KMS-11 (cell line): Measurements from ENCODE around the gene GADD45B.
A peak's percentile ranks its signal among the peaks of the same experiment; 100 is the strongest.

Experiments
- H2AFZ ChIP-seq: fragments of 200-600 bp; sonication (generic); 2 replicates; pipeline ENCODE4 v1.6.1; 2016; ENCODE audit warnings: antibody characterized with exemption, mixed run types, low read depth
- H3K27ac ChIP-seq: fragments of 200-600 bp; sonication (generic); 2 replicates; pipeline ENCODE4 v1.6.1; 2016; ENCODE audit warnings: mild to moderate bottlenecking, mixed run types
- H3K27me3 ChIP-seq: fragments of 200-600 bp; sonication (generic); 2 replicates; pipeline ENCODE4 v1.6.1; 2017; ENCODE audit warnings: mild to moderate bottlenecking, low read depth, mixed run types, moderate library complexity; ENCODE audit not compliant: insufficient read depth
- H3K36me3 ChIP-seq: fragments of 200-600 bp; sonication (generic); 2 replicates; pipeline ENCODE4 v1.6.1; 2017; ENCODE audit warnings: mild to moderate bottlenecking, mixed run types; ENCODE audit not compliant: insufficient read depth
- H3K4me1 ChIP-seq: fragments of 200-600 bp; sonication (generic); 2 replicates; pipeline ENCODE4 v1.6.1; 2016; ENCODE audit warnings: mild to moderate bottlenecking, low read depth, mixed run types; ENCODE audit not compliant: poor library complexity, severe bottlenecking
- H3K4me2 ChIP-seq: fragments of 200-600 bp; sonication (generic); 2 replicates; pipeline ENCODE4 v1.7.0; 2016; ENCODE audit warnings: mild to moderate bottlenecking, mixed run types
- H3K4me3 ChIP-seq: fragments of 200-600 bp; sonication (generic); IDR thresholded peaks from 2 replicates; pipeline ENCODE4 v1.6.1; 2017; ENCODE audit warnings: low read depth, low read length, mixed read lengths; ENCODE audit not compliant: insufficient read depth
- H3K79me2 ChIP-seq: fragments of 200-600 bp; sonication (generic); 2 replicates; pipeline ENCODE4 v1.6.1; 2016; ENCODE audit warnings: low read depth, mixed run types; ENCODE audit not compliant: insufficient read depth
- H3K9ac ChIP-seq: fragments of 200-600 bp; sonication (generic); 2 replicates; pipeline ENCODE4 v1.6.1; 2016; ENCODE audit warnings: mild to moderate bottlenecking, mixed run types
- H4K20me1 ChIP-seq: fragments of 200-600 bp; sonication (generic); 2 replicates; pipeline ENCODE4 v1.6.1; 2016; ENCODE audit warnings: mild to moderate bottlenecking, mixed run types; ENCODE audit not compliant: insufficient read depth
- CTCF ChIP-seq: fragments of 200-600 bp; sonication (generic); conservative IDR thresholded peaks from 2 replicates; pipeline ENCODE4 v1.6.1; 2017; ENCODE audit warnings: low read depth, mild to moderate bottlenecking, antibody characterized with exemption, low read length, moderate library complexity, mixed read lengths

The GADD45B gene

DNA sequence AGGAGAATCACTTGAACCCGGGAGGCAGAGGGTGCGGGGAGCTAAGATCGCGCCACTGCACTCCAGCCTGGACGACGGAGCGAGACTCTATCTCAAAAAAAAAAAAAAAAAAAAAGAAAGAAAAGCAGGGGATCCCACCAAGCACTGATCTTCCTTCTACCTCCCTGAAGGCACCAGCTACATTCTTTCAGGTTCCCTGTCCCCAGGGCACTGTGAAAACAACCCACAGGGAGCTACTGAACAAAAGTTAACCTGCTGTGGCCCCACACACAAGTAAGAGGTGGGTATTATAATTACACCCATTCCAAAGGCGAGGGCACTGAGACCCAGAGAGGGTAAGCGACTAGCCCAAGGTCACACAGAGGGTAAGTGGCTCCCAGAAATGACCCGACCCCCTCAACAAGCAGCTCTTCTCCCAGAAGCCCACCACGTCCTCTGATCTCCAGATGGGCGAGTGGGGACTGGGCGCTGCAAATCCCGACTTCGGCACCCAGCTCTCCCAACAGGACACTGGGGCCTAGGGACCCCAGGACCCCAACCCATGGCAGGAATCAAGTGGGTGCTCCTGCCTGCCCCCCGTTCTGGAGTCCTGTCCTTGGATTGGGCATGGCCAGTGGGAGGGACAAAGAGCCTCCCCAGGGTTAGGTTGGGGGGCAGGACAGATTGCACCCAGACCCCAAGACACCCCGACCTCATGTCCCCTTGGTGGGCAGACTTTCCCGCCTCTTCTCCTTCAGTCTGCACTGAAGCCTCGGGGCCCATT, 21.5 kb upstream of the GADD45B start:
- H3K79me2 ChIP-seq: peaks cover 62% of the 10 kb centered on the region
- H3K4me2 ChIP-seq: no peak overlapping the region
- peaks cover 24% of the 10 kb centered on the region for H3K4me1 ChIP-seq
- no peak overlapping the region for H3K27ac ChIP-seq
- TF ChIP-seq CTCF: no peak
- no peaks in the 10 kb centered on the region; the same call in 1 of the 2 replicates for H4K20me1 ChIP-seq
- no peak overlapping the region for H3K9ac ChIP-seq
- H3K27me3 ChIP-seq: no peaks in the 10 kb centered on the region
- no peaks in the 10 kb centered on the region for H3K36me3 ChIP-seq
- no peak overlapping the region for H3K4me3 ChIP-seq
- H2AFZ ChIP-seq: no peak overlapping the region

DNA sequence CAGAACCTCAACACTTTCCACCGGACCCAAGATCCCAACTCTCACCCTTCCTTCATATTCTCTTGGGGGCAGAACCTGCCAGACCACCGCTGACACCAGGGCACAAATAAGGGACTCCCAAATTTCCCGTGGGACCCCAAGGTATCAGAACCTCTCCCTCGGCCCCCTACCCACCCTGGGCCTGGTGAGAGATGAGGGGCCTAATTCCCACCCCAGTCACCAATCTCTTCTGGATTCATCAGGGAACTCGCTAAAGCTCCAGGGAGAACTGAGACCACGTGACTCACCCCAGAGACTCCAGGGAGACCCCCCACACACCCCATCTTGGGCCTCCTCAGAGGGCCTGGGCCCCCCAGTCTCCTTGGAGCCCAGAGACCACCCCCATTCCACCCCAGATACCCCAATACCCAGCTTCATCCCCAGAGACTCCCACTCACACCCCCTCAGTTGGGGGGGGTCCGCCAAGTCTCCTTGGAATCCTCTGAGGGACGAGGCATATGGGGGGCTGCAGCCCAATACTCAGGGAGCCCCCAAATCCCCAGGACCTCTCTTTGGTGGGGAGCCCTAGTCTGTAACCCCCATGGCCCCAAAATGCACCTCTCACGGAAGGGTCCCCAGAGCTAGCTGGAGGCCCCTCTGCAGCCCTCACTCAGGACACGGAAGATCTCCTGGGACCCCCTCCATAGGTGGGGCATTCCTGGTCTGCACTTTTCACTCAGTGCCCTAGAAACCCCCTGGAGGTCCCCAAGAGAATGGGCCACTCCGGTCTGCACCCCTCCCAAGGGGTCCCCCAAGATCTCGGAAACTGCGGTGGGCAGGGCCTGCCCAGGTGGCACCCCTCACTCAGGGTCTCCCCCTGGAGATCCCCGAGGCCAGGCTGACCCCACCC, 20.7 kb upstream of the GADD45B start:
- H3K27me3 ChIP-seq: no peaks in the 10 kb centered on the region
- no peak for TF ChIP-seq CTCF
- peaks cover 23% of the 10 kb centered on the region for H3K4me1 ChIP-seq
- H3K79me2 ChIP-seq: peaks cover 58% of the 10 kb centered on the region
- peak overlapping the region; percentile 91; the same call in 1 of the 2 replicates for H3K9ac ChIP-seq
- H3K36me3 ChIP-seq: no peaks in the 10 kb centered on the region
- H3K4me2 ChIP-seq: peak overlapping the region; percentile 88
- H3K27ac ChIP-seq: peak overlapping the region; percentile 58; the same call in 1 of the 2 replicates
- no peak overlapping the region for H2AFZ ChIP-seq
- no peaks in the 10 kb centered on the region; the same call in 1 of the 2 replicates for H4K20me1 ChIP-seq
- H3K4me3 ChIP-seq: no peak overlapping the region

GRCh38 chr19:2455851-2456570, 19.9 kb upstream of the GADD45B start:
- Histone ChIP-seq H3K79me2 (peaks cover 50% of the 10 kb centered on the region), H3K4me1 (peaks cover 23% of the 10 kb centered on the region), H3K4me3 (no peak overlapping the region), H4K20me1 (no peaks in the 10 kb centered on the region; the same call in 1 of the 2 replicates), H3K36me3 (no peaks in the 10 kb centered on the region), H3K27ac (peak overlapping the region; percentile 58), H3K4me2 (peak overlapping the region; percentile 88), H2AFZ (peak overlapping the region; percentile 30; the same call in 1 of the 2 replicates), H3K27me3 (no peaks in the 10 kb centered on the region), H3K9ac (peak overlapping the region; percentile 91)
- no peak for TF ChIP-seq CTCF

DNA sequence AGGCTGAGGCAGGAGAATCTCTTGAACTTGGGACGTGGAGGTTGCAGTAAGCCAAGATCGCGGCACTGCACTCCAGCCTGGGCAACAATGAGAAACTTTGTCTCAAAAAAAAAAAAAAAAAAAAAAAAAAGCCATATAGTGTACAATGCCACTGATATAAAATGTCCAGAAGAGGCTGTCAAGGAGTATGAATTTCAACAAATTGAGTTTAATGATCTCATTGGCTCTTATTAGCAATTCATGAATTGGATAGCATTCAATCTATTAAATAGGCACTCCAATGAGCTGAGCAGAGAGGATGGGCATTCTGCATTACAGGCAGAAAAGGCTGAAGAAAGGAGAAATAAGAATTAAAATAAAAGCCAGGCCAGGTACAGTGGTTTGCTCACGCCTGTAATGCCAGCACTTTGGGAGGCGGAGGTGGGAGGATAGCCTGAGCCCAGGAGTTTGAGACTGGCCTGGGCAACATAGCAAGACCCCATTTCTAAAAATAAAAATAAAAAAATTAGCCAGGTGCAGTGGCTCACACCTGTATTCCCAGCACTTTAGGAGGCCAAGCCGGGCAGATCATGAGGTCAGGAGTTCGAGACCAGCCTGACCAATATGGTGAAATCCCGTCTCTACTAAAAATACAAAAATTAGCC, 18.4 kb upstream of the GADD45B start:
- no peak overlapping the region for H3K4me3 ChIP-seq
- H3K9ac ChIP-seq: peak overlapping the region; percentile 49
- H3K4me1 ChIP-seq: peaks cover 23% of the 10 kb centered on the region
- peaks cover 37% of the 10 kb centered on the region for H3K79me2 ChIP-seq
- no peaks in the 10 kb centered on the region; the same call in 1 of the 2 replicates for H4K20me1 ChIP-seq
- no peak for TF ChIP-seq CTCF
- H3K4me2 ChIP-seq: peak overlapping the region; percentile 80
- no peaks in the 10 kb centered on the region for H3K36me3 ChIP-seq
- H3K27me3 ChIP-seq: no peaks in the 10 kb centered on the region
- H2AFZ ChIP-seq: peak overlapping the region; percentile 93; the same call in 1 of the 2 replicates
- peak overlapping the region; percentile 67 for H3K27ac ChIP-seq
